Pulmonary artery endothelial cell (primary cell): Measurements from ENCODE around the gene IER3IP1. TPM values are rescaled to one million over a fixed set of nuclear protein-coding genes. Genes with fewer than 3 reads are reported as not detected.
"Not testable (repeated sequence)": the region's sequence is repeated elsewhere in the genome, so short reads cannot be mapped to it uniquely, and the experiment has no call there.

ENCODE experiments used
- DNase-seq: peaks from one replicate; pipeline ENCODE4 v3.0.0-alpha.2; 2011; ENCODE audit warnings: low read depth, low spot score
- total RNA-seq: library from RNA; depleted of rRNA; stranded (reverse); fragments of >200 nt; gene quantifications from 2 replicates; pipeline ENCODE4 v1.2.3, GENCODE V29; 2014

The IER3IP1 gene
- total RNA-seq, 1 donor from 2014 or later = 67.9 TPM

DNA sequence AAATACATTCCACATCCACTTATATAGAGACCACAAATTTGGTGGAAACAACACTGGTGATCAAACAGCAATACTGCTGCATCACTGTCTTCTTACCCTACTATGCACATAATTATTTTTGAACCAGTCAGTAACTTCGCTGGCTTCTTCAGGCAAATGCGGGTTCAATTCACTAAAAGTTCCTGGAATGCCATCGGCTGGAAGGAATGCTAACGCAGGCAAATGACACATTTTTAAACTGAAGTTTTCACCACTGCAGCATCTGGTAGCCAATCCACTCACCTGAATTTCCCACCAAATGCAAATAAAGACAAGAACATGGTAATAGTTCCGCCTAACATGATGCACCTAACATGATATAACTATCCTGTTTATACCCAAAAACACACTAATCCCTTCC lies 15.9 kb downstream of the IER3IP1 start:
- no peak for DNase-seq

DNA sequence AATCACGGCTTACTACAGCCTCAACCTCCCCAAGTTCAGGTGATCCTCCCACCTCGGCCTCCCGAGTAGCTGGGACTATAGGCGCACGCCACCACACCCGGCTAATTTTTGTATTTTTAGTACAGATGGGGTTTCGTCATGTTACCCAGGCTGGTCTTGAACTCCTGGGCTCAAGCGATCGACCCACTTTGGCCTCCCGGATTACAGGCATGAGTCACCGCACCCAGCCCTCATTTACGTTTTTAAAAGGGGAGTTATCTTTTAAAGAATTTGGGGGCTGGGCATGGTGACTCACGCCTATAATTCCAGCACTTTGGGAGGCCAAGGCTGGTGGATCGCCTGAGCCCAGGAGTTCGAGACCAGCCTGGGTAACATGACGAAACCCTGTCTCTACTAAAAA lies 17.8 kb downstream of the IER3IP1 start:
- not testable (repeated sequence) for DNase-seq

DNA sequence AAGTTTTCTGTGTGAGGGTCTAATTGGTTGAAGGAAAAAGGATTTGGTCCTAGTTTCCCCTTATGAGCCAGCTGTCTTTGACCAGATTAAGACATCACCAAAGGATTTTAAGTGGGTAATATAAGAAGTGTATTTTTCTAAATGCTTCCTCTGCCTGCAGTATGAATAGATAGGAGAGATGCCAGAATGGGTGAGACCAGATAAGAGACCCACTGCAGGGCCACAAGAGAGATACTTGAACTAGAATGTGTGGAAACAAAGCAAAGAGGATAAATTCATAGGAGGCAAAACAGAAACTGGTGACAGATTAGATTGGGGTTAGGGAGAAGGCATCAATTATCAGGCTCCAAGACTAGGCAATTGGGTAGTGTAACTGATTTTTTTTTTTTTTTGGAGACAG lies 24.7 kb downstream of the IER3IP1 start:
- DNase-seq = no peak

DNA sequence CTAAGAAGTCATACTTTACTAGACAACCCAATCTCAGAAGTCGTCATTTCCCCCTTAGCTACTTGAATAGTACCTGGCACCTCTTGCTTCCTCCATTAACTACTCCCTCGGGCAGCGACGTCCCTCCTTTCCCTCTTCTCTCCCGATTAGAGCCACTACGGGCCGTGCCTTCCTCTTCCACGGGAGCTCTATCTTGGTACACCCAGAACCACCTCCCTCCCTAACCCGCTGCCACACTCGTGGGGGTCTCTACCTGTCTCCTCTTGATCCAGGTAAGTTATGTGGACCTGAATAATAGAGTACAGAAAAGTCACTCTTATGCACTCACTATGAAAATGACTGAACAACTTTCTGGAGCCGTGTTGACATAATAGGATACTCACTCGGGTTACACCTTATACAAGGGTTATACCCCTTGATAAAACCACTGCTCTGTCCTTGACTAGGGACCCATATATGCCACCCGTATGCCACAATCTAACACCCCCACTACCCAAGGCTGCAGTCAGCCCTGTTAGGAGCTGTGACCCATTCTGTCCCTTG lies 25.3 kb downstream of the IER3IP1 start:
- DNase-seq = no peak

DNA sequence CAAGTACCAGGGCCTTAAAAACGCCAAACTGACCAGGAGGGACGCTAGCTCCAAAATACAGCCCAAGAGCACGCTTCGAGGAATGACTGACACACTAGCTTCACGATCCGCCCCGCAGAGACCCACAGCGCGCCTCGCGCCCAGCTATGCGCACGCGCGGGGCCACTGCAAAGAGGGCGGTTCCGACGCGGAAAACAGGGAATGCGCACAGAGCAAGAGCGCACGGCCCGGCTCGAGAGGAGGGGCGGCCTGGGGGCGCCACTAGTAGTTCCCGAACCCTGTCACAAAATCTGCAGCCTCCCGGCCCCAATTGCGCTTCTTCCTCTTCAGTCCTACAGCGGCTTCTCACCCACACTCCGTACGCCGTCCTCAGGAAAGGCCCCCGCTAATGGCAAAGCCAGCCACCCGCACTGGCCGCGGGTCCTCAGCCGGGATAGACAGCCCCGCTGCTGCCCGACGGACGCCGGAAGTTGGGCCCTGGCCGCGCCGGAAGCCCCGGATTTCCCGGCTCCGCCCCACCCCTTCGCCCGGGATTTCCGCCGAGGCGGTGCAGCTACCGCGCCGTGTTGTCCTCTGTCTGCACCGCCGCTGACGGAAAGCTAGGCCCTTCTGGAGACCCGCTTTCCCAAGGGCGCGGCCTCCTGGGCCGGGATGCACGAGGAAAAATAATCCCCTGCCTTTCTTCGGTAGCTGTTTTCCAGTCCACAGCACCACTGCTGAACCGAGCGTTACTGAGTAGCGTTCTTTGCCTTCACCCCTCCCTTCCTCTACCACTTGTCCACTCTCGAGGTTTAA lies 25.9 kb downstream of the IER3IP1 start, which contains the start of gene HDHD2:
Gene HDHD2 (minus strand): TSS at position 472 of the 795 bp plus-strand sequence. CDS start 14,061 bp downstream, outside the sequence.
- DNase-seq = peak; percentile 26

DNA sequence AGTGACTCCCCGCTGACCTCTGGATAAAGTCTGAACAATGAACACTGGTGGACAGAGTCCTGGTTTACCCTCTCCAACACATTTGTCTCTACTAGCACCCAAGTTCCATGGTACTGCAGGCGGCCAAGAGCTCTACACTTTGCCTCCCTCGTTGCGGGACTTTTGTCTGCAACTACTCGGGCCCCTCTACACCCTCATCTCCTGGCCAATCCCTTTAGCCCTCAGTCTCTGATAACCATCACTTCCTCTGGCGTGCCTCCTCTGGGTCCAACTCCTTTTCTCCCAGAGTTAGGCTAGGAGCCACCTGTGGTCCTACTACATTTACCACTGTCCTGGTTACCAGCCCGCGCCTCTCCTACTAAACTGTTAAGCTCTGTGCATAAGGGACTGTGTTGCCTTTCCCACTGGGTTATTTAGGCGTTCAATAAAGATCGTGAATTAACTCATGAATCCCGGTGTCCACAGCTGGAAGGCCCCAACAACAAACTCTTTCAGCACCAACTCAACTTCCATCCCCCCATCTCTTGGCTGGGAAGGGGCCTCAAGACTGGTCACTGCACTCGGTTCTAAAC lies 26.6 kb downstream of the IER3IP1 start:
- no peak for DNase-seq

DNA sequence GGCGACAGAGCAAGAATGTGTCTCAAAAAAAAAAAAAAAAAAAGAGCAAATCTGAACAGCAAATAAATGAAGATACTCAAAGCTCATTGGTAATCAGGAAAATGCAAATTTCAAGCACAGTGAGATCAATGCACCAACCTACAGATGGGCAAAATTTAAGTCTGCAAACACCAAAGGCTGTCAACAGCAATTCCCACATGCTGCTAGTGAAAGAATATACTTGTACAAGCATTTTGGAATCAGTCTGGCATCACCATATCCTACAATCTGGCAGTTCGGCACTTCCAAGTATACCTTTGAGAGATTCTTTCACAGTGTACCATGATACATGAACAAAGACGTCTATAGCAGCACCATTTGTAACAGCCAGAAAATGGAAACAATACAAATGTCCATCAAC lies 30.0 kb downstream of the IER3IP1 start:
- no peak for DNase-seq

DNA sequence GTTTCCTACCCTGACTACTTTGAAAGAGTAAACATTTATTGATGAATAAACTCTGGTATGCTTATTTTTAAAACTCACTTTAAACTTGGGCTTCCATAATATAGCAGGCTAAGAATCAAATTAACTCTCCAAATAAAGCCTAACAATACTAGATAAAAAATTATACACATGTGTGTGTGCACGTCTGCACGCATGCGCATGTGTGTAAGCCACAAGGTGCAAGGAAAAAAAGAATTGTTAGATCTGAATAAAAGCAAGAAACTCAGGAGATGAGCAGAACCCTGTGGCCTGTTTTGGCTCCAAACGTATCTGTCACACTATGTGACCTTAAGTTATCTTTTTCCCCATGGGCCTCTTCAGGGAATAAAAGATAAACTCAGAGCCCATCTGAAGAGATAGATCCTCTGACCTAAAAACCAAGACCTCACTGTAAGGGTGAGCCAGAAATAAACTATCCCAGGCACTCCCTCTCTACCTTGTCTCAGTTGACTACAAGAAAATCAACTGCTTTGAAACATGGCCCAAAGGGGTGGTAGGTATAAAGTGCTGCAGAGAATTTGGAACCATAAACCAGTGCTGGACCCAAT lies 32.2 kb downstream of the IER3IP1 start:
- no peak for DNase-seq

DNA sequence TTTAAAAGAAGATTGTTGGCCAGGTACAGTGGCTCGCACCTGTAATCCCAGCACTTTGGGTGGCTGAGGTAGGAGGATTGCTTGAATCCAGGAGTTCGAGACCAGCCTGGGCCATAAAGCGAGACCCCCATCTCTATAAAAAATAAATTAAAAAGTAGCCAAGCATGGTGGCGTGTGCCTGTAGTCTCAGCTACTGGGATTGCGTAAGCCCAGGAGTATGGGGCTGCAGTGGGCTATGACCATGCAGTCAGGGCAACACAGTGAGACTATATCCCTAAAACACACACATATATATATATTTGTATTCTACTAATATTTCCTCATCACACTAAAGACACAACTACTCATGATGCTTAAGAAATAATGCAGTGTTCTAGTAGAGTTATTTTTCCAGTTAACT lies 33.0 kb downstream of the IER3IP1 start:
- DNase-seq = no peak

DNA sequence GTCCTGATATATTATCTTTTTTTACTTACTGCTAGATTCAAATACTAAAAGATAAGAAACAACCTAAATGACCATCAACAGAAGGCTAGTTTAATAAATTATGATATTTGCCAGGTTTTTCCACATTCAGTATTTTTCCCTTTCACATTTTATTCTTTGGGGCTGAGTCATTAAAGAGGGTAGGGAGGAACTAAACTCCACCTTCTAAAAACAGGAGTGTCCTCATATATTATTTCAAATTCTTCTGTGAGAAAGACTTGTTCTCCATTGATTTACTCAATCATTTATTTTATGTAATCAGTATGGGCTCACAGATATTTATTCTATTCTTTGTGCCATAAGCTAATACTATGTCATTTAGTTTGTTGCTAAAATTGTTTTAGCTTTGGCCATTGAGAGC lies 34.9 kb downstream of the IER3IP1 start:
- no peak for DNase-seq

DNA sequence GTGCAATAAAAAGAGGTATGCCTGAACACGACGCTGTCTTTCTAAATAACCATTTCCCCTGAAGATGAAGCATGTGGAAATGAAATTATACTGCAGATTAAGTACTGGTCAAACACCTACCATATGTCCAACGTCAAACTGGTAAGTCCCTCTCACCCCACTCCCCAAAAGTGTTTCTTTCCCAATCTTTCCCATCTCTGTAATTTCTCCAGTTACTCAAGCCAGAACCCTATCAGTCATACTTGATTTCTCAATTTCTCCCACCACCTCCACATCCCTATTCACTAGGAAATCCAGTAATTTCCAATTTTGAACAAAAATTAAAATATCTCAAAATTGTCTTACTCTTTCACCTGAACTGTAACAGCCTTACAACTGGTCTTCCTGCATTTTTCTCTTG lies 55.0 kb downstream of the IER3IP1 start:
- no peak for DNase-seq

DNA sequence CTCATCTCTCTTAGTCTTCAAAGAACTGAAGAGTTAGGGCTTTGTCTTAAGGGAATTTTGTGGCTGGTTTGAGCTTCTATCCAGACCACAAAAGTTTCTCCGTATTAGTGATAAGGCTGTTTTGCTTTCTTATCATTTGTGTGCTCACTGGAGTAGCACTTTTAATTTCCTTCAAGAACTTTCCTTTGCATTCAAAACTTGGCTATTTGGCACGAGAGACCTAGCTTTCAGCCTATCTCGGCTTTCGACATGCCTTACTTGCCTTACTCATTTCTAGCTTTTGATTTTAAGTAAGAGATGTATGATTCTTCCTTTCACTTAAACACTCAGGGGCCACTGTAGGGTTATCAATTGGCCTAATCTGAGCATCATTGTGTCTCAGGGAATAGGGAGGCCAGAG lies 55.7 kb downstream of the IER3IP1 start:
- DNase-seq = no peak

DNA sequence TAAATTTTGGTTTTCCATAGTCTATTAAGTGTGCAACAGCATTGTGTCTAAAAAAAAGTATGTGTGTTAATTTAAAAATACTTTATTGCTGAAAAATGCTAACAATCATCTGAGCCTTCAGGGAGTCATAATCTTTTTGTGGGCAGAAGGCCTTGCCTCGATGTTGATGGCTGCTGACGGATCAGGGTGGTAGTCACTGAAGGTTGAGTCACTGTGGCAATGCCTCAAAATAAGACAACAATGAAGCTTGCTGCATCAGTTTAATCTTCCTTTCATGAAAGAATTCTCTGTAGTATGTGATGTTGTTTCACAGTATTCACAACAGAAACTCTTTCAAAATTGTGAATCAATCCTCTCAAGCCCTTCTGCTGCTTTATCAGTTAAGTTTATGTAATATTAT lies 57.2 kb downstream of the IER3IP1 start:
- no peak for DNase-seq

DNA sequence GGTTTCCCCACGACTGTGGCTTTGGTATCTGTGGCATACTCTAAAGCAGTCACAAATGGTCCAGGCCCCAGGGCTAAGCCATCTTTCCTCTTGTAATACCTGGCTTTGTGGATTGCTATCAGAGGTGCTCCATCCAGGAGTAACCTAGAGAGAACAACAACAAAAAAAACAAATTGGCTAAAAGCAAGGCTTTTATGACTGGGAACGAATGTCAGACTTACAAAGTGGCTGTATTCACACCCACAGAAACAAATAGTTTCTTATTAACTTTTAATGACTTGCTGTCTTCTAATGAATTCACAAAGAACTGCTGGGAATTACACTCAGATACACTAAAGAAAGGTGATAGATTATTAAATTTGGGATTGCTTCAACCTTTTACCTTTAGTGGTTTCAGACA lies 61.0 kb downstream of the IER3IP1 start:
- no peak for DNase-seq

DNA sequence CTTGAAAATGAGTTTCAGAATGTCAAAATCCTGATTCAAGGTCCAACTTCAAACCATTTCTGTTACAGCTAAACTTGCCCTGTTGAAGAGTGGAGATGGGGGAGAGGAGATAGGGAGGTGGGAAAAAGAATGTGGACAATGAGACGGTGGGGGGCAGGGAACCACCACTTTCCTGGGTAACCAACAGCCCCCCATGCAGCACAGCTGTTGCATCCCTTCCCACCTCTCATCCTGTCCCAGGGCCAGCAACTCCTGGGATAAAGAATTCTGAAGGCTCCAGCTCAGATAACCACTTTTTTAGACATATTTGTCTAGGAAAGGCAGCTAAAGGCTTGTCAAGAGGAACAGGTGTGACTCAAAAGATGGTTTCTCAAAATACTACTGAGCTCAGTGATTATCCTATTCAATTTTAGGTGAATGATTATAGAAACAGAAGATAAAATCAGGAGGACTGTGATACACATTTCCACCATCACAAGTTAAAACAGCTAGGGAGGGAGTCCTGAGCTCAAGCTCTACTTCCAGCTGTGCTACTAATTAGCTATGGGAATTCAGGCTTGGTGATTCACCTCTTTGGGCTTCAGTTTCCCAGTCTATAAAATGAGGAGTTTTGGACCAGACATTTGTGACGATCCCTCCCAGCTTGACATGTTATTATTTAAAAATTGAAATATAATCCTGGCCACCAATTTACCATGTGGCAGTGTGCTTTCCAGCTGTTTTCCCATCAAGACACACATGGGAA lies 62.2 kb downstream of the IER3IP1 start:
- DNase-seq = no peak

DNA sequence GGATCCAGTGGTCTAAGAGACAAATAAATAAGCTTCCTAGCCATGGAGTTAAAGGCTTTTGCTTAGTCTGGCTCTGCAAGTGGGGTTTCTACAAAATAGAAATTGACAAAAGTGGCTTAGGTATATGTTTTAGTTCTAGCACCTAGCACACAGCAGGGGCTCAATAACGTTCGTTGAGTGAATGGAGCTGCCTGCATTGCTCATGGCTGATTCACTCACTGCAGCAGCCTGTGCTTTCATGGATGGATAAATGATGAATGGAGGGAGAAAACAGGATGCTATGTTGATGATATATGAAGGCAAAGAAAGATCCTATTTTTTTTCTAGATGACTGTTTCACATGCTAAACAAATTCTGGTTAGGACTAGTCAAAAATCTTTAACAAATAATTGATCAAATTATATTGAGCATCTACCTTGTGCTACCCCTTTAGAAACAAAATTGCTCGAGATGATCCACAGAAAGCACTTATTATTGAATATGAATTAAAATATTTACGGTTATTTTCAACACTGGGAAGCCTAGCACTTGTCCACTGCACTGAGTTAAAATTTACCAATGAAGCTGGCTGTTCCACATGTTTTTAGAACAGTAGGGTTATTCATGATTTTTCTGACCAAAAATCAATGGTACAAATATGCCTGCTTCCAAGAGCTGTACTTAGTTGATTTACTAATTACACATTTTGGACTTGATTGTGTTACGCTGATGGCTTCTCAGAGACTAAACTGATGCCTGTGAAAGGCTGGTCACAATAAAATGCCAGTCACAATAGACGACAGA lies 65.5 kb downstream of the IER3IP1 start:
- no peak for DNase-seq

DNA sequence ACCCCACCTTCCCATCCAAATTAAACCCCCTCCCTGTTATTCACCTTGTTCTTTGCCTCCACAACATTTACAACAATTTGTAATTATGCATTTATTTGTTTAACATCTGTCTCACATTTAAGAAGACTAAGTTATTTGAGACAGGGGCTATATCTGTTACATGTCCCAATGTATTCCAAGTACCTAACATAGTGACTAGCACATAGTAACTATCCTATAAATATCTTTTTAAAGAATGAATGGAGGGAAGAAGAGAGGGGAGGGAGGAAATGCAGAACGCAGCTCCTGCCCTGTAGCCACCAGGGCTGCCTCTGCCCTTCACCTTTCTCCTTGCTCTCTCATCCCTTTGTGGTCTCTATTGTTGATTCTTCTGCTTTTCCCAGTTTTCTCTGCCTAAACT lies 66.4 kb downstream of the IER3IP1 start:
- DNase-seq = no peak

DNA sequence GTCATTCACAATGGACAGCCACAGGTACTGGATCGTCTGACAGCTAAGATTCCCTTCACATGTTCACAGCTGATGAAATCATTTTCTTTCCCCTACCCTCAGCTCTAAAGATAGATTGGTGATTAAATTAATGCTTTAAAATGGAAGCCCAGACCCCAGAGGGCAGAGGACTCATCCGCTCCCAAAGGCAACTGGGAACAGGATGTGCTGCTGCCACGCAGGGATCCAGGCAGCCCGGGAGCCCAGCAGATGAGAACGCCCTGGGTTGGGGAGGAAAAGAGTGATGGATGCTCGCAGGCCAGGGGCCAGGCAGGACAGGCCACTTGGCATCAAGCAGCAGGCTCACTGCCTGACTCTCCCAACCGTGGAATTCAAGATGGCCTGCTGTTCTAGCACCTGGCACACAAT lies 67.2 kb downstream of the IER3IP1 start:
- no peak for DNase-seq

DNA sequence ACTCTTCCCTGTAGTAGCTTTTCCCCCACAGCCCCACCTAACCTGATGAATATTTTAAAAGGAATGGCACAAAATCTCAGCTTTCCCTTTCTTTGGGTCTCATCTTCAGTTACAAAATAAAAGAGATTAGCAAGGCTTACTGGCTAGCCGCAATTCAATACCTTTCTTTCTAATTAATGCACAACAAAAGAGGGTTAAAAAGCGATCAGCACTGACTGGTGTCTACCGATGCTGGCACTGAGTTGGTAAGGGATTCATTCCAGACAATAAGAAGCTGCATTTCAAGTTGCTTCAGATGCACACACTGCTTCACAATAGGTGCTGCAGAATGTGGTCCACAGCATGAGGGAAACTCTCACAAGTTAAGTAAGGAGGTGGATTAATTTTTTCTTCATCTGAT lies 67.8 kb downstream of the IER3IP1 start:
- DNase-seq = no peak
